NCI-H748 (cell line): ENCODE measurements around the gene FAM32A.

Experiments used
- DNase-seq: peaks from one replicate; lab custom pipeline; 2025; ENCODE audit not compliant: unreplicated experiment; lab: John Stamatoyannopoulos, UW

Gene FAM32A

DNA sequence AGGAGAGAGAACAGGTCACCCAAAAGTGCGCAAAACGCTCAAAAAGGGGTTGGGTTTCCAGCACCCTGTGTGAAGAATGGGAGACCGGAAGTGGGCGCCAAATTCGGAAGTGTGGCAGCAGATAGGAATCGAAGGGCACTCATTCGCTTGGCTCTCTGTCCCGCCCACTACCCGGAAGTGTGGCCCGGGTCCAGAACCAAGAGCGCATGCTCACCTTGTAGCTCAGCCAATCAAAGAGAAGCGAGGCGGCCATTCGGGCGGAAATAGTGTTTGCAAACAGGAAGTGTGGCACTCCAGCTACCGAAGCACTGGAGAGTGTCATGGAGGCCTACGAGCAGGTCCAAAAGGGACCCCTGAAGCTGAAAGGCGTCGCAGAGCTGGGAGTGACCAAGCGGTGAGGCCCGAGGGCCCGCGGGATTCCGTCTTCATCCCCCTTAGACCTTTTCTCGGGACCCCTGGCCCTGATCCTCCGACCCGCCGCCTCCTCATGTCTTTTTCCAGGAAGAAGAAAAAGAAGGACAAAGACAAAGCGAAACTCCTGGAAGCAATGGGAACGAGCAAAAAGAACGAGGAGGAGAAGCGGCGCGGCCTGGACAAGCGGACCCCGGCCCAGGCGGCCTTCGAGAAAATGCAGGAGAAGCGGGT is at the start of gene FAM32A:
Gene FAM32A (plus strand): TSS at position 288 of the 645 bp plus-strand sequence. CDS start 33 bp downstream, at position 321.
- peak; percentile 97 for DNase-seq

DNA sequence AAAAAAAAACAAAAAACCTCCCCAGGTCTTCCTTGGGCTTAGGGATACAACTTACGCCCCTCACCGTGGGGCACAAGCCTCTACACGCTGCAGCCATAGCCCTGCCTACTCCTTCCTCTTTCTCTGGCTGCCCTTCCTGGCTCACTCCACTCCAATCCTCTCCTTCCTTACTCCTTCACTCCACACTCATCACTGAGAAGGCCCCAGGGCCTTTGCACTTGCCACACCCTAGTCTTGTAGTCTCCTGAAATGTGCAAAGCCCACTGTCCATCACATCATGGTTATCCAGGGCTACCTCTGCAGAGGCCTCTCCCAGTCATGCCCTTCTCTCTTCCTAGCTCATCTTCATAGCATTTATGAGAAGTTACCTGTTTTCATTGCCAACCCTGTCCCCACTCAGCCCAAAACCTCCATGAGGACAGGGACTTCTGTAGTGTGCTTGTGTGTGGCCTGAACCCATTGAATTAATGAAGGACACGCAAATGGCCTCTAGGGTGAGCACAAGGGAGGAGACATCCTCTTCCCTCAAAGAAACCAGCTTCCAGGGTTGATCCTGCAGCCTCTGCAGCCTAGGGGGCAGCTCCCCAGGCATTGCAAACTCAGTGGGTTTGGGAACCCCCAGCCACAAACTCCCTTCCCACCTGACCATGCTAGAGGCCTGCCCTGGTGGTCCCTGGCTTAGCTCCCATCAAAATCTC is 49.6 kb upstream of the FAM32A start:
- no peak for DNase-seq

DNA sequence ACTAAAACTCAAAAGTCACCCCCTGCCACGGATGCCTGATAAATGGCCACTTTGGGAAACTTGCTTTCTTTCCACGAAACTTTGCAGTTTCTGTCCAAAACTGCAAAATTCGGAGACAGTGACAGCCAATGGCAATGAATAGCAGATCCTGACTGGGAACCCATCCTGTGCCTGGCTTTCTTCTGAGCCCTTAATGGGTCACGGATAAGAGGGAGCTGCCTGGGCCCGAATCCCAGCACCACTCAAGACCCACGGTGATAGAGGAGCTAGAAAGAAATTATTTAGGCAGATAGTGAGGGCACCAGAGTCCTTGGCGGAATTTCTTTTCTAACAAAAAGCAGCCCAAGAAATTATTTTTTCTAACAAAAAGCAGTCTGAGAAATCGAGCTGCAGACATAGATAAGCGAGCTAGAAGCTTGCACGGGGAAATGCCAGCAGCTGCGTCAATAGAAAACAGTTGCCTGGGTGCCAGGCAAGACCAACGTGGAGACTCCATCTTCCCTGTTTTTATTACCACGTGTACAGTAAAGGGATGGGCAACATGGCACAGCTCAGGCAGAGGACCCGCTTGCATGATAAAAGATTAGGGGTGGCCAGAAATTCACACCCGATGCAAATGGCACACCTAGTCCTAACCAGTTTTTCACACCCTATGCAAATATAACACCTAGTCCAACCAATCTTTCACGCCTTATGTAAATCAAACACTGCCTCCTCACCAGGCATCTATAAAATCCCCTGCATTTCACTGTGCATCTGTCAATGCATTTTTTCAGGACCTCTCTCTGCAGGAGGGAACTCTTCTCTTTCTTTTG is 48.8 kb upstream of the FAM32A start:
- peak; percentile 14 for DNase-seq

DNA sequence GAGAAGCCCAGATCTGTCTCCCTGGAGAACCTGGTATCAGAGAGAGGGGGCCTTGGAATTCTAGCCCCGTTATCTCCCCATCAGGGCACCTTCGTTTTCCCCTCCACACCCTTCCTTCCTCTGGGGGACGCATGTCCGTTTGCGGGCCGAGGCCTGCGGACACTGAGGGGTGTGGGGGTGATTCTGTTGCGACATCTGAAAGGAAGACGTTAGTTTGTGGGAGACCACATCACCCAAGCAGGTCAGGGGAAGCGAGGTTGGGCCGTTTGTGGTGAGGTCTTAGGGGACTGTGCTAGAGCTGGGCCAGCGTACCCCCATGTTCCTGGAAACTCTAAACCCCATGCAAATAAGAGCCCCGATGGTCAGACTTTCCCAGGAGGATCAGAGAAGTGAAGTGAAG is 45.5 kb upstream of the FAM32A start:
- DNase-seq = no peak

DNA sequence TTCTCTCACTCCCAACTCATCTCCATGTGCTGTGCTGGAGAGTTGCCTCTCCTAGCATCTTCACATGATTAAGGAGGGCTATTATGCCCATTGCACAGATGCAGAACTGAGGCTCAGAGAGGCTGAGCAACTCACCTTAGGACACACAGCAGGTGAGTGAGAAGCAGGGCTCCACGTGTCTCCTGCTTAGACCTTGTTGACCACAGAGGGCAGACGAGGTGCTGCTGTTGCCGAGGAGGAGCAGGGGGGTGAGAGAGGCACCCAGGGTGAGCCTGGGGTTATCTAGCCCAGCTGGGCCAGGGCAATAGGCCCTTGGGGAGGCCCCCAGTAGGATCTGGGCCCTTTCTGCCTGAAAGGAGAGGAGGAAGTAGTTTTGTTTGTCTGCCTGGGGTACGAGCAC is 44.2 kb upstream of the FAM32A start:
- DNase-seq = no peak

DNA sequence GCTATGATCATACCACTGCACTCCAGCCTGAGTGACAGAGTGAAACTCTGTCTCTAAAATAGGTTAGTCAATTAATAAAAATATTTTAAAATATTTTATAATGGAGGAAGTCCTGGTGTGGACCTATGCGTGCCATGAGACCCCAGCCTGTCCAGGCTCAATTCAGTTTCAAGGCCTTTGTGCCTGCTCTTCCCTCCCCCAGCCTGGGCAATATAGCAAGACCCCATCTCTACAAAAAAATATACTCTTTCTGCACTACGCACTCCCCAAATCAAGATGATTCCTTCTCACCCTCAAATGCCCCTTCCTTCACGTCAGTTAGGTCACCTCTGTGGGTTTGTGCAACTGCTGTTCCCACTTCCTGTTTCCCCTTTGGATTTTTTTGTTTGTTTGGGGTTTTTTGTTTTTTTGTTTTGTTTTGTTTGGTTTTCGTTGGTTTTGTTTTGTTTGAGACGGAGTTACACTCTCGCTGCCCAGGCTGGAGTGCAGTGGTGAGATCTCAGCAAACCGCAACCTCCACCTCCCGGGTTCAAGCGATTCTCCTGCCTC is 43.1 kb upstream of the FAM32A start:
- DNase-seq = no peak

DNA sequence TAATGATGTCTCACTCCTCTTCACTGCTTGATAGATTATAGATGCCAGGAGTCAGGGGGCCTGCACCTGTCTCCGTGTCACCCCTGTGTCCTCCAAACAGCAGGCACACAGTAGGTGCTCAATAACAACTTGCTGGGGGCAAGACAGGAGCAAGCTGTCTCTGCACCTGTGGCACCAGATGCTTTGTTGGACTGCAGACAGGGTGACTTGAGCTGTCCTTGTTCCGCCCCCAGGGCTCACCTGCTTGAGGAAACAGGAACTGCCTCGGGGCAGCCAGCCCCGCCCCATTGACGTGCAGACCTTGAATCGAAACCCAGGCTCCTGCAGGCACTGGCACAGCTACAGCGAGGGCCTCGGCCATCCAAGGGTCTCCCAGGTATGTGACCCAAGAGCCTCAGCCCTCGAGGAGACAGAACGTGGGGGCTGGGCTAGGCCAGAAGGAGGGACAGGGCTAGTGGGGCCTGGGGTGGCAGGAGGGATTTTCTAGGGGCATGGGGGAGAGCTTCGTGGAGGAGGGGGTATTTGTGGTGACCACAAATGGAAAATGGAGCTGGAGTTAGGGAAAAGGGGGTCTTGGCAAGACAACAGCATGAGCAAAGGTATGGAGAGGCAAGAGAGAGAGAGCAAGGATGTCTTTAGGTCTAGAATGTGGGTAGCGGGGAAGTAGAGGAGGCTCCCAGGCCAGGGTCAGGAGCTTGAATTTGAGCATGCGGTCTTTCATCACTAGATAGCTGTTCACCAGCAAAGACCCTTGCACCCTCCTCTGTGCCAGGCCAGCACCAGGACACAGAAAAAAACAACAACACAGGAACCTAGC is 41.6 kb upstream of the FAM32A start, which contains the start of gene HSH2D:
Gene HSH2D (plus strand): TSS at position 287 of the 817 bp plus-strand sequence. CDS start 5,066 bp downstream, outside the sequence.
- peak; percentile 49 for DNase-seq

DNA sequence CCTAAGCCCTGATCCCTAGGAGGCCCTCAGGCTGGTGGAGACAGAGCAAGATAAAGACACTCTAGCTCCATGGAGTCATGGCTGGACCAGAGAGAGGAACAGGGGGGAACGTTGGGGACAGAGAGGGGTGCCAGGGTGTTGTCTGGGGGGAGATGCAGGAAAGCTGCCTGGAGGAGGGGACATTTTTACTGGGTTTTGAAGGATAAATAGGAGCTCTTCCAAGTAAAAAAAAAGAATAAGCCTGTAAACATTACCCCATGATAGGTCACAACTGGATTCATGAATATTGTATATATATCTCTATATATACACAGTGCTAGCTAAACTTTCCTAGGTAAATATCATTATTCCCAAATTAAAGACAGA is 41.0 kb upstream of the FAM32A start:
- no peak for DNase-seq

DNA sequence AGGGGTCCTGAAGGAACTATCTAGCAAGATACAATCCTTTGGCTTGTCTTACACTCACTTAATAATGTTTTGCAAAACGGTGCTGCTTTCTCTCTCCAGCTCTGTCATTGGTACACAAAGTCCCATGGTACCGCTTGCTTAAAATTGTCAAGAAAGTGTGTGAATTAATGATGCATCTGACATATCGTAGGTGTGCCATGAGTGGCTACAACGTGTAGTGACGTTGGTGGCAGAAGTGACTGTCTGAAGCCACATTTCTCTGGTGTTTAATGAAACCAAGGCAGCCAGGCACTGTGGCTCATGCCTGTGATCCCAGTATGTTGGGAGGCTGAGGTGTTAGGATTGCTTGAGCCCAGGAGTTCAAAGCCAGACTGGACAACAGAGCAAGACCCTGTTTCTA is 39.1 kb upstream of the FAM32A start:
- DNase-seq = no peak

DNA sequence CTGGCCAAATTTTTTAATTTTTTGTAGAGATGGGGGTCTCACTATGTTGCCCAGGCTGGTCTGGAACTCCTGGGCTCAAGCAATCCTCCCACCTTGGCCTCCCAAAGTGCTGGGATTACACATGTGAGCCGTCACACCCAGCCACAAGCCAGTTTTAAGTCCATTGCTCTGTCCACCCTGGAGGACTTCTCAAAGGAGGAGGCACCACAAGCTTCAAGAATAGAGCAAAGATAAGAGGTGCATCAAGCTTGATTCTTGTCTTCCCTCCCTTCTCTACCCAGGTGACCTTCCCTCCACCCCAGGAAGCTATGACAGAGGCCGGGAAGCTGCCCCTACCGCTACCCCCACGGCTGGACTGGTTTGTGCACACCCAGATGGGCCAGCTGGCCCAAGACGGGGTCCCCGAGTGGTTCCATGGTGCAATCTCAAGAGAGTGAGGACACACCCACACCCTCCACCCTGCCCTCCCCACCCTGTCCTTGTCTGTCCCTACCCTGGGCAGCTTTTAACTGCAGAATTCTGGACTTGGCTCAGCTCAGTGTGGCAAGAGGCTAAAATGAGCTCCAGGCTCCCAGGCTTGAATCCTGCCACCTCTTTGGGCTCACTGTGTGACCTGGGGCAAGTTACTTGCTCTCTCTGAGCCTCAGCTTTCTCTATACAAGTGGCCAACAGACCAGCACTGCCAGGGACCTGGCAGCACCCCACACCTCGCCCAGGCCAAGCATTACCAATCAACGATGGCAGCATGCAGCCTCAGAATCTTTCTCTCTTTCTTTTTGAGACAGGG is 36.6 kb upstream of the FAM32A start:
- DNase-seq = no peak

DNA sequence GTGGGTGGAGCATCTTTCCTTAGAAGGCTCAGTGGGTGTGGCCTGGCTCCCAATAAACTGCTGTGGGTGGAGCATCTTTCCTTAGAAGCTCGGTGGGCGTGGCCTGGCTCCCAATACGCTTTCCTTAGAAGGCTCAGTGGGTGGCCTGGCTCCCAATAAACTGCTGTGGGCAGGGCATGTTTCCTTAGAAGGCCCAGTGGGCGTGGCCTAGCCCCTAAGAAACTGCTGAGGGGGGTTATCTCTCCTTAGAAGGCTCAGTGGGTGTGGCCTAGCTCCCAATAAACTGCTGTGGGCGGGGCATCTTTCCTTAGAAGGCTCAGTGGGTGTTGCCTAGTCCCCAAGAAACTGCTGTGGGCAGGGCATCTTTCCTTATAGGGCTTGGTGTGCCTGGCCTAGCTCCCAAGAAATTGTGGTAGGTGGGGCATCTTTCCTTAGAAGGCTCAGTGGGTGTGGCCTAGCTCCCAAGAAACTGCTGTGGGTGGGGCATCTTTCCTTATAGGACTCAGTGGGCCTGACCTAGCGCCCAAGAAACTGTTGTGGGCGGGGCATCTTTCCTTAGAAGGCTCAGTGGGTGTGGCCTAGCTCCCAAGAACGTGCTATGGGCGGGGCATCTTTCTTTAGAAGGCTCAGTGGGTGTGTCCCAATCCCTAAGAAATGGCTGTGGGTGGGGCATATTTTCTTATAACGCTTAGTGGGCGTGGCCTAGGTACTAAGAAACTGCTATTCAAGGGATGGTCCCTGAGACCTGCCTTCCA is 31.5 kb upstream of the FAM32A start:
- DNase-seq = peak; percentile 2

DNA sequence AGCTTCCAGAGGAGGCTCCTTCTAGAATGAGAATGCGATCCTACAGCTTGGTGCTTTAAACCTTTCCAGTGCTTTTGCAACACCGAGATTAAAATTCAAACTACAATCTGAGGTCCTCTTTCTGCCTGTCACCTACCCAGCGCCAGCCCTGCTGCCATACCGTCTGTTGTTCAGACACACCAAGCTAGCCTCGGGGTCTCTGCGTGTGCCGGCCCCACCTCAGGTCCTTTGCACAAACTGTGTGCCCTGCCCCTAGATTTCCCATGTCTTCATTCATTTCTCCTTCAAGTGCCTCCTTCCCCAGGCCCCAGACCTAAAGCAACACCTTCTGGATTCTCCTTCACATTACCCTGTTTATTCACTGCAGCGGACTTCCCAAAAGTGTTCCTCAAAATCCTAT is 30.7 kb upstream of the FAM32A start:
- no peak for DNase-seq

DNA sequence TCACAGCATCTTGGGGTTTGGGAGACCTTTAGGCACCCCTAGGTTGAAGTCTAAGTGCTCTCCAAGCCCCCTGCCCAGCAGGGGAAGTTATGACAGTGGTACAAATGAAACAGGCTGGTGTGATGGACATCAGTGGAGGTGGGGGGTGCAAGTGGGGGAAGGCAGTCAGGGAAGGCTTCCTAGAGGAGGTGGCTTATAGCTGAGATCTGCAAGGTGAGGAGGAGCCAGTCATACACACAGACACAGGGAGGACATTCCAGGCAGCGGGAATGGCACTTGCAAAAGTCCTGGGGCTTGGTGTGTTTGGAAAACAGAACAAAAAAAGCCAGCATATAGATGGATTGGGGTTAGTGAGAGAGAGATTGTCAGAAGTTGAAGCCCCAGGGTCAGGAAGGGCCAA is 30.1 kb upstream of the FAM32A start:
- DNase-seq = no peak

DNA sequence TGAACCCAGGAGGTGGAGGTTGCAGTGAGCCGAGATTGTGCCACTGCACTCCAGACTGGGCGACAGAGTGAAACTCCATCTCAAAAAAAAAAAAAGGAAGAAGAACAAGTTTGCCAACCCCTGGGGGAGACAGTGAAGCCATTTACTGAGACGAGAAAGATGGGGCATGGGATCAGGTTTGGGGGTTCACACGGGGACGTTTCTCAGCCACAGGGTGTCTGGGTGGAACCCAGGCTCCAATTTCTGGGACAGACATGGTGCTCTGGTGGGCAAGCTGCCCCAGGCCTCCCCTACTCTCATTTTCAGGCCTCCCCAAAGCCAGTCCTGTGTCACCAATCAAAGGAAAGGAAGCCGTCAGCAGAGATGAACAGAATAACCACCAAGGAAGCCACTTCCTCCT is 28.3 kb upstream of the FAM32A start:
- no peak for DNase-seq

DNA sequence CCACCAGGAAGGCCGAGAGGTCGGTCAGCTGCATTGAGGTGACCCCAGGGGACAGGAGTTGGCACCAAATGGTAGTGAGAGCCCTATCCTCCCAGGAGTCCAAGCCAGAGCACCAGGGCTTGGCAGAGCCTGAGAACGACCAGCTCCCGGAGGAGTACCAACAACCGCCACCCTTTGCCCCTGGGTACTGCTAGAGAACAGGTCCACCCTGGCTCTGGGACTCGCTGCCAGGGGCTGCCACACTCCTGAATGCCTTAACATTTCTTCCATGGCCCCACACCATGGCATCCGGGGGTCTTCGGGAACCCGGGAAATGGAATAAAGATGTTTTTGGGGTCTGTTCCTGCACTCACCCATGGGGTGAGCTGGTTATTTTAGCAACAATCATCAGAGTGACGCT is 27.6 kb upstream of the FAM32A start:
- no peak for DNase-seq

DNA sequence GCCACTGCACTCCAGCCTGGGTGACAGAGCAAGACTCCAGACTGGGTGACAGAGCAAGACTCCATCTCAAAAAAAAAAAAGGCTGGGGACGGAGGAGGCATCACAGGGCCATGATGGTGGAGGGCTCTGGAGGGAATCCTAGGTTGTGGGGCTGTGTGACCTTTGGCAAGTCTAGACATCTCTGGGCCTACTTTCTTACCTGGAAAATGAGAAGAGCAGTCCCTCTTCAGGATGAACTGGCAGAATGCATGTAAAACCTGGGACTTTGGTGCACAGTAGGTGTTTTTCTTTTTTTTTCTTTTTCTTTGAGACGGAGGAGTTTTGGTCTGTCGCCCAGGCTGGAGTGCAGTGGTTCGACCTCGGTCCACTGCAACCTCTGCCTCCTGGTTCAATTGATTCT is 25.6 kb upstream of the FAM32A start:
- no peak for DNase-seq

DNA sequence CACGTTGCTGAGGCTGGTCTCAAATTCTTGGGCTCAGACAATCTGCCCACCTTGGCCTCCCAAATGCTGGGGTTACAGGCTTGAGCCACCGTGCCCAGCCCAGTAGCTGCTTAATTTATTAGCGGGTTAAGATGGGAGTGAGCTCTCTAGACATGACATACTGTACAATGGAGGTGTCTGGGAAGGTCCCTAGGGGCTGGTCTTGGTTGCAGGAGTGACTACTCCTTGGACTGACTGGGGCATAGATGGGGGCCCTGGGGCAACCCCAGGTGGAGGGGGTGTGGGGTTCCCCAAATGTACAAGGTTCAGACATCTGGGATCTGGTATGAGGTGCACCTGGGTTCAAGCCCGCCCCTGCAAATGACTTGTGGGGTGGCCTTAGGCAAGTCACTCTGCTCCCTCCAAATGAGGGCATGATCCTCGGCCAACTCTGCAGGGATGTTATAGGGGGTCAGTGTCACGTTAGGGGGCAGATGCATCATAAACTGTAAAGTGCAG is 24.7 kb upstream of the FAM32A start:
- DNase-seq = no peak

DNA sequence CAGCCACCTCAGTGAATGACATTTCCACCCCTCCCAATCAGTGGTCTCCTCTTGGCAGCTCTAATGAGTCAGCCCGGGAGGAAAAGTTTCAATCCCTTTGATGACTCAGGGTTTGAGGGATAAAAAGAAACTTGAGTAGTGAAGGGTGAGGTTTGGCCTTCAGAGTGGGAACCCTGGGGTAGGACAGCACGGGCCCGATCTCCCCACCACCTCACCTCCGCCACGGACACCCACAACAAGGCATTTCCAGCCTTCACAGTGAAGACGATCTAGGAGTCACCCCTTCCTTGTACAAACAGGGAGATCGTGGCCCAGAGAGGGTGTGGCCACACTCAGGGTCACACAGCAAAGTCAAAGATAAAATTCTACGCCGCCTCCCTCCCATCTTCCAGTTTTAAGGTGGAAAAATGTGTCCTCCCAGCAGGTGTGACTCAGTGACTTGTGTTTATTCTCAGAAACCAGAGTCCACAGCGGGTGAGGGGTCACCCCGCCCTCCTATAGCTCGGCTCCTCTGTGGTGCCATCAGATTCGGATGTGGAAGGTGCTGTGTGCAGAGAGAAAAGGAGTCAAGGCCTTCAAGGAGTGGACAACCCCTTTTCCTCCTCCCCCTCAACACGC is 24.2 kb upstream of the FAM32A start:
- no peak for DNase-seq

DNA sequence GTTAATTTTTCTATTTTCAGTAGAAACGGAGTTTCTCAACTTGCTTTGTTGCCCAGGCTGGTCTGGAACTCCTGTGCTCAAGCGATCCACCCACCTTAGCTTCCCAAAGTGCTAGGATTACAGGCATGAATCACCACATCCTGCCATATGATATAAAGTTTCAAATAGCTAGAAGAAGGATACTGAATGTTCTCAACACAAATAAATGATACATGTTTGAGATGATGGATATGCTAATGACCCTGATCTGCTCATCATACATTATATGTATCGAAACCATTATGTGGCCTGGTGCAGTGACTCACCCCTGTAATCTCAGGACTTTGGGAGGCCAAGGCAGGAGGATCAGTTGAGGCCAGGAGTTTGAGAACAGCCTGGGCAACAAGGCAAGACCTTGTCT is 23.4 kb upstream of the FAM32A start:
- no peak for DNase-seq
